Muscle of leg (tissue), 11 donors: ENCODE results near the gene GIMAP2. TPM values are rescaled to one million over a fixed set of nuclear protein-coding genes. Genes with fewer than 3 reads are reported as not detected.

Source experiments
- DNase-seq: peaks from one replicate; pipeline ENCODE4 v3.0.0; 2013
- H3K27ac ChIP-seq: one replicate; pipeline ENCODE4 v1.5.1; 2013; ENCODE audit warnings: mild to moderate bottlenecking, low read length, control low read depth
- H3K27me3 ChIP-seq: one replicate; pipeline ENCODE4 v1.6.1; 2013; ENCODE audit warnings: low read length; ENCODE audit not compliant: control insufficient read depth, insufficient read depth
- H3K36me3 ChIP-seq: one replicate; pipeline ENCODE4 v1.6.1; 2013; ENCODE audit warnings: low read length; ENCODE audit not compliant: control insufficient read depth, insufficient read depth
- H3K4me1 ChIP-seq: one replicate; pipeline ENCODE4 v1.6.1; 2013; ENCODE audit warnings: low read length; ENCODE audit not compliant: control insufficient read depth, insufficient read depth
- H3K4me3 ChIP-seq: one replicate; pipeline ENCODE4 v1.5.1; 2013; ENCODE audit warnings: low read length, control low read depth
- H3K9me3 ChIP-seq: replicated peaks from 2 replicates; pipeline ENCODE4 v1.6.1; 2013; ENCODE audit warnings: low read depth, low read length; ENCODE audit not compliant: control insufficient read depth
- whole genome bisulfite sequencing: methylation state at CpG from one replicate; pipeline ENCODE4 v1.1.5; 2013; ENCODE audit warnings: missing lambda C conversion rate; ENCODE audit not compliant: insufficient coverage; 5-methylcytosine and 5-hydroxymethylcytosine counted together
- polyA plus RNA-seq, 8 donors: library from polyadenylated mRNA; unstranded; fragments of 120-200 nt; gene quantifications; one replicate each; pipeline versions ENCODE4 v1.2.1 to v1.2.3, GENCODE V29; 2013; ENCODE audit warnings: inconsistent platforms in 1 of 8, low replicate concordance in 1 of 8; ENCODE audit not compliant: insufficient read length in 8 of 8, insufficient read depth in 1 of 8
- total RNA-seq: library from RNA; stranded (reverse); fragments of 120-200 nt; gene quantifications from one replicate; pipeline ENCODE4 v1.2.4, GENCODE V29; 2013

Gene GIMAP2
- total and polyA plus RNA-seq, 9 donors, result 4.3 to 7.4 (median 6.2) TPM

GRCh38 chr7:150739033-150739432 lies 53.5 kb downstream of the GIMAP2 start:
- Histone ChIP-seq H3K27me3 (peaks cover 11% of the 10 kb centered on the region), H3K4me1 (peaks cover 3% of the 10 kb centered on the region), H3K9me3 (no peaks in the 10 kb centered on the region), H3K4me3 (peak overlapping the region; percentile 49), H3K36me3 (peaks cover 5% of the 10 kb centered on the region), H3K27ac (no peak overlapping the region)
- DNase-seq, result peak; percentile 16

- peaks cover 5% of the 10 kb centered on the region for H3K36me3 ChIP-seq
- peaks cover 5% of the 10 kb centered on the region for H3K4me1 ChIP-seq
- 78% methylated on average over 9 of the region's 10 CpGs for WGBS
- H3K9me3 ChIP-seq, result no peaks in the 10 kb centered on the region
- peak overlapping the region; percentile 17 for H3K4me3 ChIP-seq
- peaks cover 9% of the 10 kb centered on the region for H3K27me3 ChIP-seq
- H3K27ac ChIP-seq, result no peak overlapping the region
- peak; percentile 48 for DNase-seq
Measured at GRCh38 chr7:150740053-150740452, 54.5 kb downstream of the GIMAP2 start.

DNA sequence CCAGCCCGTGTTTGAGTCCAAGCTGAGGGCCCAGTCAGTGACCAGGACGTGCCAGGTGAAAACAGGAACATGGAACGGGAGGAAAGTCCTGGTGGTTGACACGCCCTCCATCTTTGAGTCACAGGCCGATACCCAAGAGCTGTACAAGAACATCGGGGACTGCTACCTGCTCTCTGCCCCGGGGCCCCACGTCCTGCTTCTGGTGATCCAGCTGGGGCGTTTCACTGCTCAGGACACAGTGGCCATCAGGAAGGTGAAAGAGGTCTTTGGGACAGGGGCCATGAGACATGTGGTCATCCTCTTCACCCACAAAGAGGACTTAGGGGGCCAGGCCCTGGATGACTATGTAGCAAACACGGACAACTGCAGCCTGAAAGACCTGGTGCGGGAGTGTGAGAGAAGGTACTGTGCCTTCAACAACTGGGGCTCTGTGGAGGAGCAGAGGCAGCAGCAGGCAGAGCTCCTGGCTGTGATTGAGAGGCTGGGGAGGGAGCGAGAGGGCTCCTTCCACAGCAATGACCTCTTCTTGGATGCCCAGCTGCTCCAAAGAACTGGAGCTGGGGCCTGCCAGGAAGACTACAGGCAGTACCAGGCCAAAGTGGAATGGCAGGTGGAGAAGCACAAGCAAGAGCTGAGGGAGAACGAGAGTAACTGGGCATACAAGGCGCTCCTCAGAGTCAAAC lies 56.9 kb downstream of the GIMAP2 start:
- no peak overlapping the region for H3K4me3 ChIP-seq
- H3K4me1 ChIP-seq, result peaks cover 9% of the 10 kb centered on the region
- peaks cover 5% of the 10 kb centered on the region for H3K36me3 ChIP-seq
- no peaks in the 10 kb centered on the region for H3K9me3 ChIP-seq
- WGBS, result 87% methylated on average over 9 of the region's 14 CpGs
- H3K27me3 ChIP-seq, result peaks cover 7% of the 10 kb centered on the region
- DNase-seq, result no peak
- H3K27ac ChIP-seq, result no peak overlapping the region

Other genes starting within 250 kb of the GIMAP2 start
- gene GIMAP8, start 235.1 kb upstream of the GIMAP2 start, total RNA-seq, result 4.9 TPM
- 1 to 10 TPM; 6.4 to 7.9 (median 7.1) TPM for gene GIMAP8, start 235.1 kb upstream of the GIMAP2 start, polyA plus RNA-seq
- 5.9 TPM for gene GIMAP7, start 170.8 kb upstream of the GIMAP2 start, total RNA-seq
- gene GIMAP7, start 170.8 kb upstream of the GIMAP2 start, polyA plus RNA-seq, result 10 to 100 TPM in 7 of 8 donors, 1 to 10 TPM in 1; 9.0 to 12.8 (median 11.1) TPM
- gene GIMAP4, start 118.3 kb upstream of the GIMAP2 start, total RNA-seq, result 23.4 TPM
- 10 to 100 TPM; 17.7 to 26.9 (median 20.6) TPM for gene GIMAP4, start 118.3 kb upstream of the GIMAP2 start, polyA plus RNA-seq
- gene GIMAP6, start 53.3 kb upstream of the GIMAP2 start, total RNA-seq, result 18.7 TPM
- 10 to 100 TPM; 15.4 to 19.0 (median 17.0) TPM for gene GIMAP6, start 53.3 kb upstream of the GIMAP2 start, polyA plus RNA-seq
- gene GIMAP1, start 30.9 kb downstream of the GIMAP2 start, total RNA-seq, result 3.1 TPM
- gene GIMAP1, start 30.9 kb downstream of the GIMAP2 start, polyA plus RNA-seq, result 1 to 10 TPM; 2.5 to 3.4 (median 2.9) TPM
- gene GIMAP5, start 51.7 kb downstream of the GIMAP2 start, total RNA-seq, result 11.6 TPM
- 10 to 100 TPM in 1 of 8 donors, 1 to 10 TPM in 7; 6.1 to 10.4 (median 9.2) TPM for gene GIMAP5, start 51.7 kb downstream of the GIMAP2 start, polyA plus RNA-seq
- gene TMEM176B, start 114.7 kb downstream of the GIMAP2 start, total RNA-seq, result 7.7 TPM
- 10 to 100 TPM in 7 of 8 donors, 1 to 10 TPM in 1; 9.4 to 16.7 (median 11.9) TPM for gene TMEM176B, start 114.7 kb downstream of the GIMAP2 start, polyA plus RNA-seq
- 6.2 TPM for gene TMEM176A, start 115.1 kb downstream of the GIMAP2 start, total RNA-seq
- 10 to 100 TPM in 7 of 8 donors, 1 to 10 TPM in 1; 9.9 to 19.4 (median 14.1) TPM for gene TMEM176A, start 115.1 kb downstream of the GIMAP2 start, polyA plus RNA-seq
- gene AOC1, start 166.8 kb downstream of the GIMAP2 start, total RNA-seq, result 0.04 TPM
- 1 to 10 TPM in 2 of 8 donors, under 1 TPM in 3, not detected in 3; 0.13 to 6.1 (median 0.27) TPM for gene AOC1, start 166.8 kb downstream of the GIMAP2 start, polyA plus RNA-seq